Progenitor cell of endocrine pancreas (in vitro differentiated cells): ENCODE measurements around the gene PGRMC1. TPM values are rescaled to one million over a fixed set of nuclear protein-coding genes. Genes with fewer than 3 reads are reported as not detected.
"Not testable (repeated sequence)": the region's sequence is repeated elsewhere in the genome, so short reads cannot be mapped to it uniquely, and the experiment has no call there.

Experiments
- DNase-seq: peaks from one replicate; pipeline ENCODE4 v3.0.0; 2021; ENCODE audit warnings: low spot score; ENCODE audit not compliant: unreplicated experiment
- H3K27ac Mint-ChIP-seq: 2 replicates; pipeline ENCODE4 v1.8.0; 2021; ENCODE audit warnings: mild to moderate bottlenecking, moderate library complexity, mixed read lengths
- H3K27me3 Mint-ChIP-seq: 2 replicates; pipeline ENCODE4 v1.8.0; 2021; ENCODE audit warnings: mixed read lengths
- H3K36me3 Mint-ChIP-seq: 2 replicates; pipeline ENCODE4 v1.8.0; 2022; ENCODE audit warnings: mixed read lengths; ENCODE audit not compliant: insufficient read depth
- H3K4me1 Mint-ChIP-seq: 2 replicates; pipeline ENCODE4 v1.8.0; 2021; ENCODE audit warnings: low read depth, mixed read lengths
- H3K4me3 Mint-ChIP-seq: 2 replicates; pipeline ENCODE4 v1.8.0; 2021; ENCODE audit warnings: low read depth, mild to moderate bottlenecking, moderate library complexity, mixed read lengths
- H3K9me3 Mint-ChIP-seq: 2 replicates; pipeline ENCODE4 v1.8.0; 2021; ENCODE audit warnings: low read depth, mixed read lengths
- total RNA-seq: library from RNA; stranded (reverse); gene quantifications from 2 replicates; pipeline ENCODE4 v1.2.1, GENCODE V29; 2021
- TF ChIP-seq, protein P1 (sequence below): fragments of 200-600 bp; sonication (generic); IDR thresholded peaks from one replicate; pipeline ENCODE4 v1.5.0; 2021; ENCODE audit warnings: antibody characterized with exemption, mild to moderate bottlenecking; ENCODE audit not compliant: unreplicated experiment

PGRMC1 gene
- total RNA-seq, 1 donor from 2014 or later = 144 TPM

GRCh38 chrX:119190091-119190681 lies 45.9 kb upstream of the PGRMC1 start:
- H3K27ac Mint-ChIP-seq = no peak overlapping the region
- TF ChIP-seq, protein P1, sequence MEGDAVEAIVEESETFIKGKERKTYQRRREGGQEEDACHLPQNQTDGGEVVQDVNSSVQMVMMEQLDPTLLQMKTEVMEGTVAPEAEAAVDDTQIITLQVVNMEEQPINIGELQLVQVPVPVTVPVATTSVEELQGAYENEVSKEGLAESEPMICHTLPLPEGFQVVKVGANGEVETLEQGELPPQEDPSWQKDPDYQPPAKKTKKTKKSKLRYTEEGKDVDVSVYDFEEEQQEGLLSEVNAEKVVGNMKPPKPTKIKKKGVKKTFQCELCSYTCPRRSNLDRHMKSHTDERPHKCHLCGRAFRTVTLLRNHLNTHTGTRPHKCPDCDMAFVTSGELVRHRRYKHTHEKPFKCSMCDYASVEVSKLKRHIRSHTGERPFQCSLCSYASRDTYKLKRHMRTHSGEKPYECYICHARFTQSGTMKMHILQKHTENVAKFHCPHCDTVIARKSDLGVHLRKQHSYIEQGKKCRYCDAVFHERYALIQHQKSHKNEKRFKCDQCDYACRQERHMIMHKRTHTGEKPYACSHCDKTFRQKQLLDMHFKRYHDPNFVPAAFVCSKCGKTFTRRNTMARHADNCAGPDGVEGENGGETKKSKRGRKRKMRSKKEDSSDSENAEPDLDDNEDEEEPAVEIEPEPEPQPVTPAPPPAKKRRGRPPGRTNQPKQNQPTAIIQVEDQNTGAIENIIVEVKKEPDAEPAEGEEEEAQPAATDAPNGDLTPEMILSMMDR = no peak
- DNase-seq = no peak
- H3K4me3 Mint-ChIP-seq = no peak overlapping the region
- peaks cover 13% of the 10 kb centered on the region for H3K9me3 Mint-ChIP-seq
- H3K4me1 Mint-ChIP-seq = no peaks in the 10 kb centered on the region
- no peaks in the 10 kb centered on the region for H3K27me3 Mint-ChIP-seq
- no peaks in the 10 kb centered on the region for H3K36me3 Mint-ChIP-seq

DNA sequence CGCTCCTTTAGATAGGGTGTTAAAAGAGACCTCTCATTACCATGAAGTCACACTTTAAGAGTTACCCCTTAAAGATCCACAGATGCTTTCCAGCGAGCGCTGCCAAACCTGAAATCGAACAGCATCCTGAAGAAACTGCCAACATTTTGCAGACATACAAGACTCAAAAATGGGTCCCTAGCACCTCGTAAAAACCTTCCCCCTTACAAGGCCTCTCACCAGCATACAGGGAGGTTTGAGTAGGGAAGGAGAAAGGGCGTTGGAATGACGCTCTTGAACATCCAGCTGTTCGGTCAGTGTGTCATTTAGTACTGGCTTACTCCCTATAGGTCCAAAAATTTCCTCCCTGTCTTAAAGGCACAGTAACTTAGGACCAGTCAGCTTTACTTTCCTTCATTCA lies 45.3 kb upstream of the PGRMC1 start:
- H3K36me3 Mint-ChIP-seq = no peaks in the 10 kb centered on the region
- H3K27ac Mint-ChIP-seq = no peak overlapping the region
- TF ChIP-seq, protein P1 = no peak
- H3K27me3 Mint-ChIP-seq = no peaks in the 10 kb centered on the region
- H3K9me3 Mint-ChIP-seq = peaks cover 10% of the 10 kb centered on the region
- no peak overlapping the region for H3K4me3 Mint-ChIP-seq
- DNase-seq = no peak
- no peaks in the 10 kb centered on the region for H3K4me1 Mint-ChIP-seq

GRCh38 chrX:119194621-119195020 lies 41.5 kb upstream of the PGRMC1 start:
- H3K27me3 Mint-ChIP-seq = no peaks in the 10 kb centered on the region
- H3K4me3 Mint-ChIP-seq = no peak overlapping the region
- H3K27ac Mint-ChIP-seq = no peak overlapping the region
- no peaks in the 10 kb centered on the region for H3K4me1 Mint-ChIP-seq
- TF ChIP-seq, protein P1 = peak; percentile 15
- DNase-seq = no peak
- no peaks in the 10 kb centered on the region for H3K36me3 Mint-ChIP-seq
- peaks cover 15% of the 10 kb centered on the region for H3K9me3 Mint-ChIP-seq

DNA sequence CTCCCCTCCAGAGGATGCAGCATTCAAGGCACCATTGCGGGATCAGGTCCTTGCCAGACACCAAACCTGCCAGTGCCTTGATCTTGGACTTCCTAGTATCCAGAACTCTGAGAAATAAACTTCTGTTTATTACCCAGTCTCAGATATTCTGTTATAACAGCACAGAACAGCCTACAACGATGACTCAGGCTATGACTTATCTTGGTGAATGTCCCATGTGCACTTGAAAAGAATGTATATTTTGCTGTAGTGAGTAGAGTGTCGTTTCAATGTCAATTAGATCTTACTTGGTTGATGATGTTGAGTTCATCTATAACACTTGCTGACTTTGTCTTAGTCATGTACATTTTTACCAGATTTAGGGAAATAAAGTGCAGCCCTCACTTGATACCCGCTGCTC lies 34.5 kb upstream of the PGRMC1 start:
- Mint-ChIP-seq H3K27me3 (no peaks in the 10 kb centered on the region), H3K4me1 (no peaks in the 10 kb centered on the region), H3K27ac (no peak overlapping the region), H3K9me3 (peaks cover 31% of the 10 kb centered on the region), H3K36me3 (no peaks in the 10 kb centered on the region), H3K4me3 (no peak overlapping the region)
- DNase-seq = no peak
- TF ChIP-seq, protein P1 = no peak

GRCh38 chrX:119206203-119206602 lies 29.9 kb upstream of the PGRMC1 start:
- TF ChIP-seq, protein P1 = no peak
- Mint-ChIP-seq H3K4me1 (no peaks in the 10 kb centered on the region), H3K36me3 (no peaks in the 10 kb centered on the region), H3K4me3 (no peak overlapping the region), H3K9me3 (peaks cover 30% of the 10 kb centered on the region), H3K27ac (no peak overlapping the region), H3K27me3 (no peaks in the 10 kb centered on the region)
- DNase-seq = no peak

DNA sequence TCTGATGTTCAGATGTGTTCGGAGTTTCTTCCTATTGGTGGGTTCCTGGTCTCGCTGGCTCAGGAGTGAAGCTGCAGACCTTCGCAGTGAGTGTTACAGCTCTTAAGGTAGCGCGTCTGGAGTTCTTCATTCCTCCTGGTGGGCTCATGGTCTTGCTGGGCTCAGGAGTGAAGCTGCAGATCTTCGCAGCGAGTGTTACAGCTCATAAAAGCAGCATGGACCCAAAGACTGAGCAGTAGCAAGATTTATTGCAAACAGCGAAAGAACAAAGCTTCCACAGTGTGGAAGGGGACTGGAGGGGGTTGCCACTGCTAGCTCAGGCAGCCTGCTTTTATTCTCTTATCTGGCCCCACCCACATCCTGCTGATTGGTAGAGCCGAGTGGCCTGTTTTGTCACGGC lies 28.6 kb upstream of the PGRMC1 start:
- peaks cover 25% of the 10 kb centered on the region for H3K9me3 Mint-ChIP-seq
- H3K27me3 Mint-ChIP-seq, DNase-seq, H3K27ac Mint-ChIP-seq, H3K4me3 Mint-ChIP-seq, H3K36me3 Mint-ChIP-seq, H3K4me1 Mint-ChIP-seq: not testable (repeated sequence)
